ENCODE data around the gene HECTD3. TPM values are rescaled to one million over a fixed set of nuclear protein-coding genes. Genes with fewer than 3 reads are reported as not detected.
"Not testable (repeated sequence)": the region's sequence is repeated elsewhere in the genome, so short reads cannot be mapped to it uniquely, and the experiment has no call there.

Gene HECTD3
- total RNA-seq, 1 experiment from 2014 or later = 16.4 TPM

DNA sequence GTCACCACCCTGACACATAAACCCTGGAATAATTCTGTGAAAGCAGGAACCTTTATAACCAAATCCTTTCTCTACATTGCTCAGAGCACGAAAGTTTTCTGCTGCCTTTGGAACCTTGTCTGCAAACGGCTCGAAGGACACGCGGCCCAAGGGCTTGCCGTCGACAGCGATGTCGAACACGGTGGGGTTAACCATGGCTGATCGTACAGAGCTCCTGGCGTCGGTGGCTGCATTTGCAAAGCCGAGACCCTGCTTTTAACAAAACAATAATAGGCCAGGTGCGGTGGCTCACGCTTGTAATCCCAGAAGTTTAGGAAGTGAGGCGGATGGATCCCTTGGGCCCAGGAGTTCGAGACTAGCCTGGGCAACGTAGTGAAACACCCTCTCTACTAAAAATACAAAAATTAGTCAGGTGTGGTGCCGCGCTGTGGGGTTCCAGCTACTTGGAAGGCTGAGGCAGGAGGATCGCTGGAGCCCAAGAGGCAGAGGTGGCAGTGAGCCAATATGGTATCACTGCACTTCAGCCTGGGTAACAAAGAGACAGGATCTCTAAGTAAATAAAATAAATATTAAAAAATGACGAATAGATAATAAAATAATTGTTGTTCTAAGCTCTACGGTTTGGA lies 22.5 kb downstream of the HECTD3 start:
- Histone ChIP-seq H3K36me3 (peaks cover 3% of the 10 kb centered on the region), H3K27ac (no peak overlapping the region), H3K27me3 (replicated peaks) (no peaks in the 10 kb centered on the region), H3K9me3 (replicated peaks) (no peaks in the 10 kb centered on the region), H3K4me3 (no peak overlapping the region), H3K4me1 (replicated peaks) (peaks cover 12% of the 10 kb centered on the region)
- DNase-seq (ENCODE audit: low read depth in 1 of 2, low spot score in 2 of 2) = no peak

DNA sequence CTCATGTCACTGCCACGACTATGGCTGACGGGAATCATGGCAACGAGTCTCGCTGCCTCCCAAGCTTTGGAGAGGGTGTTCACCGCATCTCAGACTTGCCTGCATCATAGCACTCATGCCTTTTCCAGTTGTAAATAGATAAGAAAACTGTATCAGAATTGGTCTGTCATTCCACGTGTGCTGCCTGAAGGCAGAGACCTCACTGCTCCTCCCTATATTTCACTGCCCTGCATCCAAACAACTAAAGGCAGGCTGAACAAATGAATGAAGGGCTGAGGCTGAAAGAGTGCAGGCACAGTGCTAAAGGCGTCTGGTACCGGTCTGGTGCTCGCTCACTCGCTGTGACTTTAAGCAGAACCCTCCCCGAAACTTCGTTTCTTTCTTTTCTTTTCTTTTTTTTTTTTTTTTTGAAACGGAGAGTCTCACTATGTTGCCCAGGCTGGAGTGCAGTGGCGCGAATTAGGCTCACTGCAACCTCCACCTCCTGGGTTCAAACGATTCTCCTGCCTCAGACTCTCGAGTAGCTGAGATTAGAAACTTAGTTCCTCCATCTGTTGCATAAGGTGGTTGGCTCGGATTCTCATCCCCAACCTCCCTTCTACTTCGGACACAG lies 25.3 kb downstream of the HECTD3 start:
- H3K4me1 ChIP-seq (replicated peaks) = peaks cover 12% of the 10 kb centered on the region

DNA sequence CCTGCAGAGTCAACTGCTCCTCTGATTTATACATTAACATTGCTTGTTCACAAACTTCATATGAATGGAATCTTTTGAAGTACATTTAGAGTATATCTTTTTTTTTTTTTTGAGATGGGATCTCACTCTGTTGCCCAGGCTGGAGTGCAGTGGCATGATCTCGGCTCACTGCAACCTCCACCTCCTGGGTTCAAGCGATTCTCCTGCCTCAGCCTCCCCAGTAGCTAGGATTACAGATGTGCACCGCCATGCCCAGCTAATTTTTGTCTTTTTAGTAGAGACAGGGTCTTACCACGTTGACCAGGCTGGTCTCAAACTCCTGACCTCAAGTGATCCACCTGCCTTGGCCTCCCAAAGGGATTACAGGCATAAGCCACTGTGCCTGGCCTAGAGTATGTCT lies 33.8 kb downstream of the HECTD3 start:
- H3K9me3 ChIP-seq (replicated peaks) = not testable (repeated sequence)
- peaks cover 55% of the 10 kb centered on the region for H3K36me3 ChIP-seq

More for the DNA sequence above, 25.3 kb downstream of the HECTD3 start:
- Histone ChIP-seq H3K4me3 (peak overlapping the region; percentile 84), H3K9me3 (replicated peaks) (no peaks in the 10 kb centered on the region), H3K36me3 (peaks cover 3% of the 10 kb centered on the region), H3K27me3 (replicated peaks) (no peaks in the 10 kb centered on the region), H3K27ac (no peak overlapping the region; the same call in 1 of the 2 replicates)
- DNase-seq (ENCODE audit: low read depth in 1 of 2, low spot score in 2 of 2) = peak in 1 of 2 experiments; percentile 7

DNA sequence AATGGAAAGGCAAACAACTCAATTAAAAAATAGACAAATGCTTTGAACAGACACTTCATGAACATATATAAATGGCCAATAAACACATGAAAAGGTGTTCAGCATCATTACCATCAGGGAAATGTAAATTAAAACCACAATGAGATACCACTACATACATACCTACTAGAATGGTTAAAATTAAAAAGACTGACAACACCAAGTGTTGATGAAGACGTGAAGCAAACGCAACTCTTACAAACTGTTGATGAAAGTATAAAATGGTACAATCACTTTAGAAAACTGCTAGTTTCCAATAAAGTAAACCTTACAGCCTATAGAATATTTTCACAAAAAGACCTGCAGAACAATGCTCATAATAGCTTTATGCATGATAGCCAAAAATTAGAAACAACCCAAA lies 34.9 kb downstream of the HECTD3 start:
- H3K4me3 ChIP-seq = no peak overlapping the region
- H3K36me3 ChIP-seq = peaks cover 63% of the 10 kb centered on the region
- no peak for DNase-seq (ENCODE audit: low read depth in 1 of 2, low spot score in 2 of 2)
- H3K4me1 ChIP-seq (replicated peaks) = no peaks in the 10 kb centered on the region
- H3K9me3 ChIP-seq (replicated peaks) = no peaks in the 10 kb centered on the region
- no peak overlapping the region for H3K27ac ChIP-seq
- no peaks in the 10 kb centered on the region for H3K27me3 ChIP-seq (replicated peaks)

More for the DNA sequence above, 33.8 kb downstream of the HECTD3 start:
- H3K27me3 ChIP-seq (replicated peaks); H3K4me1 ChIP-seq (replicated peaks); H3K4me3 ChIP-seq; H3K27ac ChIP-seq; DNase-seq (ENCODE audit: low read depth in 1 of 2, low spot score in 2 of 2): not testable (repeated sequence)

DNA sequence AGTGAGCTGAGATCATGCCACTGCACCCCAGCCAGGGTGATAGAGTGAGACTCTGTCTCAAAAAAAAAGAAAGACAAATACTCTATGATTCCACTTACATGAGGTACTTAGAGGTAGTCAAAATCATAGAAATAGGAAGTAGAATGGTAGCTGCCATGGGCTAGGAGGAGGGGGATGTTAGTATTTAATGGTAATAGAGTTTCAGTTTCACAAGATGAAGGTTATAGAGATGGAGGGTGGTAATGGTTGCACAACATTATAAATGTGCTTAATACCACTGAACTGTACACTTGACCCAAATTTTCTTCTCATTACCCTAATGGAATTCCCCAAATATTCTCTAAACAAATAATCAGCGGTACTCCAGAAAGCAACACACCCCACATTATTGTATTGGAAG lies 37.5 kb downstream of the HECTD3 start:
- no peak overlapping the region for H3K27ac ChIP-seq
- H3K4me3 ChIP-seq = no peak overlapping the region
- H3K27me3 ChIP-seq (replicated peaks) = no peaks in the 10 kb centered on the region
- peaks cover 59% of the 10 kb centered on the region for H3K36me3 ChIP-seq
- H3K9me3 ChIP-seq (replicated peaks) = no peaks in the 10 kb centered on the region
- DNase-seq (ENCODE audit: low read depth in 1 of 2, low spot score in 2 of 2) = no peak
- peaks cover 18% of the 10 kb centered on the region for H3K4me1 ChIP-seq (replicated peaks)

DNA sequence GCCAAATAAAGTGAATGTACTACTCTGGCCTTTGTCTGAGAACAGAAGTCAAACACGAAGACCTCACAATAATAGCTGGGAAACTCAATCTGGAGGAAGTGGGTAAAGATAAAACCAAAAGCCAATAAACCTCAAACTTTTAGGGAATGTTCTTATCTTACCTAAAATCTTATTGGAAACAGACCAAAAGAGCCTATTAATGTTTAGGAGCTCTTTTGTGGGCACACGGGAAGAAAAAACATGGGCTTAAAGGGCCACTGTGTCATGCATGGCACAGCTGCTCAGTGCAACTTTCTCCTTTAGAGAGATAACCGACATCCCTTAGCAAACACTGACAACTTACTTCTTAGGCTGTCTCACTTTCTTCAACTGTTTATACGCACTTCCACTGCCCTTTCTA lies 40.8 kb downstream of the HECTD3 start:
- H3K9me3 ChIP-seq (replicated peaks) = no peaks in the 10 kb centered on the region
- H3K27me3 ChIP-seq (replicated peaks) = no peaks in the 10 kb centered on the region
- peaks cover 21% of the 10 kb centered on the region for H3K4me1 ChIP-seq (replicated peaks)
- DNase-seq (ENCODE audit: low read depth in 1 of 2, low spot score in 2 of 2) = peak in 1 of 2 experiments; percentile 47
- peaks cover 32% of the 10 kb centered on the region for H3K36me3 ChIP-seq
- H3K4me3 ChIP-seq = no peak overlapping the region
- H3K27ac ChIP-seq = peak overlapping the region; percentile 20; the same call in 1 of the 2 replicates

DNA sequence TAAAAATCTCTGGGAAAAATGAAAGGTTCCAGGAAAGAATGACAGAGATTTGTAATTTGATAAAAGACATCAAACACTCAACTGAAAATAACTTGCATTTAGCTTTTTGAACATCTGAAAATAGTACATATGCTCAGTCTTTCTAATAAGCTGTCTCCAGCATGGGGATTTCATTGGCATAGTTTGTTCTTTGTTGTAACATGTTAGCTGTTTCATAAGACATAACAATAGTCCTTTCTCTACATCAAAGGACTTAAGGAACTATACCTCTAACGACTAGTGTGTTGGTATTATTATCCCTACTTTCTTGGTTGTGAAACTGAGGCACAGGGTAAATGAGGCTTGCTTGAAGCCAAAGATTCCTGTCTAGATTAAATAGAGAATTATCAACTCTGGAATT lies 46.7 kb downstream of the HECTD3 start:
- Histone ChIP-seq H3K9me3 (replicated peaks) (no peaks in the 10 kb centered on the region), H3K36me3 (peaks cover 10% of the 10 kb centered on the region; the same call in 1 of the 2 replicates), H3K4me1 (replicated peaks) (peaks cover 8% of the 10 kb centered on the region; the same call in 1 of the 2 replicates), H3K27ac (no peak overlapping the region), H3K4me3 (no peak overlapping the region), H3K27me3 (replicated peaks) (no peaks in the 10 kb centered on the region)
- no peak for DNase-seq (ENCODE audit: low read depth in 1 of 2, low spot score in 2 of 2)

DNA sequence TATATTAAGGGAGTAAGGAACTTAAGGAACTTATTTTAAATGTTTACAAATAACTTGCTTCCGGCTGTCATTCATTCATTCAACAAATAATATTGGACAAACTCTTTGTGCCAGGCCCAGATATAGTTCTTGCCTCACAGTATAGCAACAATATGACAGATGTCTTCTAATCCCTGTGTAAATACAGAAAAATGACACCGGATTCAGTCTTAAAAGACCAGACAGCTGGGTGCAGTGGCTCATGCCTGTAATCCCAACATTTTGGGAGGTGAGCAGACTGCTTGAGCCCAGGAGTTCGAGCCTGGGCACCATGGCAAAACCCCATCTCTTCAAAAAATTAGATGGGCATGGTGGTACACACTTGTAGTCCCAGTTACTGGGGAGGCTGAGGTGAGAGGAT lies 48.4 kb downstream of the HECTD3 start:
- Histone ChIP-seq H3K27me3 (replicated peaks) (no peaks in the 10 kb centered on the region), H3K4me1 (replicated peaks) (no peaks in the 10 kb centered on the region), H3K27ac (no peak overlapping the region), H3K36me3 (0 out of 2 replicates have a peak, but pooled peaks cover 9% of the 10 kb centered on the region), H3K9me3 (replicated peaks) (no peaks in the 10 kb centered on the region), H3K4me3 (no peak overlapping the region)
- no peak for DNase-seq (ENCODE audit: low read depth in 1 of 2, low spot score in 2 of 2)

DNA sequence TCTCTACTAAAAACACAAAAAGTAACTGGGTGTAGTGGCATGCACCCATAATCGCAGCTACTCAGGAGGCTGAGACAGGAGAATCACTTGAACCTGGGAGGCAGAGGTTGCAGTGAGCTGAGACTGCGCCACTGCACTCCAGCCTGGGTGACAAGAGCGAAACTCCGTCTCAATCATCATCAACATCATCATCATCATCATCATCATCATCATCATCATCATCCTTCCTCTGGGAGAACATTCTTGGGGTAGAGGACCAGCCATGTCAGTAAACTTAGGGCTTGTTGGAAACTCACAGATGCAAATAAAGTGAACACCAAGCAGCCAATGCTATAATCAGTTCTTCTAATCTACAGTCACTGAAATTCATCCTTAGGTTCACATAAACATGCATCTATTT lies 49.1 kb downstream of the HECTD3 start:
- not testable (repeated sequence) for DNase-seq (ENCODE audit: low read depth in 1 of 2, low spot score in 2 of 2); H3K4me3 ChIP-seq; H3K27ac ChIP-seq; H3K27me3 ChIP-seq (replicated peaks); H3K4me1 ChIP-seq (replicated peaks); H3K9me3 ChIP-seq (replicated peaks); H3K36me3 ChIP-seq

DNA sequence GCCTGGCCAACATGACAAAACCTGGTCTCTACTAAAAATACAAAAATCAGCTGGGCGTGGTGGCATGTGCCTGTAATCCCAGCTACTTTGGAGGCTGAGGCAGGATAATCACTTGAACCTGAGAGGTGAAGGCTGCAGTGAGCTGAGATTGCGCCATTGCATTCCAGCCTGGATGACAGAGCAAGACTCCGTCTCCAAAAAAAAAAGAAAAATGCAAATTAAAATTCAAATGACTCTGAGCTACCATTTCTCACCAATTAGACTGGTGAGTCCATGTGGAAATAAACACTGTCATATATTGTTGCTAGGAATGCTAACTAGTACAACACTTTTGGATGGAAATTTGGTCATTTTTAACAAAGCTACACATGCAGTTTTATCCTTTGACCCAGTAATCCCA lies 53.6 kb downstream of the HECTD3 start:
- not testable (repeated sequence) for H3K27ac ChIP-seq; H3K9me3 ChIP-seq (replicated peaks); H3K4me3 ChIP-seq; H3K27me3 ChIP-seq (replicated peaks); H3K4me1 ChIP-seq (replicated peaks); DNase-seq (ENCODE audit: low read depth in 1 of 2, low spot score in 2 of 2); H3K36me3 ChIP-seq

DNA sequence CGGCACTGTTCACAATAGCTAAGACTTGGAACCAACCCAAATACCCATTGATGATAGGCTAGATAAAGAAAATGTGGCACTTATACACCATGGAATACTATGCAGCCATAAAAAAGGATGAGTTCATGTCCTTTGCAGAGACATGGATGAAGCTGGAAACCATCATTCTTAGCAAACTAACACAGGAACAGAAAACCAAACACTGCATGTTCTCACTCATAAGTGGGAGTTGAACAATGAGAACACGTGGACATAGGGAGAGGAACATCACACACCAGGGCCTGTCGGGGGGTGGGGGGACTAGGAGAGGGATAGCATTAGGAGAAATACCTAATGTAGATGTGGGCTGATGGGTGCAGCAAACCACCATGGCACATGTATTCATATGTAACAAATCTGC lies 55.0 kb downstream of the HECTD3 start:
- not testable (repeated sequence) for H3K36me3 ChIP-seq; H3K27ac ChIP-seq; DNase-seq (ENCODE audit: low read depth in 1 of 2, low spot score in 2 of 2); H3K4me3 ChIP-seq; H3K27me3 ChIP-seq (replicated peaks); H3K4me1 ChIP-seq (replicated peaks); H3K9me3 ChIP-seq (replicated peaks)

Other genes with a start within 250 kb of the HECTD3 start
- gene RPS8, start 235.8 kb downstream of the HECTD3 start, total RNA-seq (2014; rRNA removed; shearing (Covaris generic)) = 1,737 and 1,982 TPM in 2 replicates
- not detected in 2 replicates for gene BEST4, start 223.2 kb downstream of the HECTD3 start, total RNA-seq (2014; rRNA removed; shearing (Covaris generic))
- gene PLK3, start 210.9 kb downstream of the HECTD3 start, total RNA-seq (2014; rRNA removed; shearing (Covaris generic)) = 7.0 and 9.6 TPM in 2 replicates
- gene DYNLT4, start 204.0 kb downstream of the HECTD3 start, total RNA-seq (2014; rRNA removed; shearing (Covaris generic)) = not detected in 2 replicates
- 0.81 and 4.0 TPM in 2 replicates for gene BTBD19, start 202.8 kb downstream of the HECTD3 start, total RNA-seq (2014; rRNA removed; shearing (Covaris generic))
- 1.0 and 1.5 TPM in 2 replicates for gene PTCH2, start 168.1 kb downstream of the HECTD3 start, total RNA-seq (2014; rRNA removed; shearing (Covaris generic))
- gene EIF2B3, start 24.7 kb downstream of the HECTD3 start, total RNA-seq (2014; rRNA removed; shearing (Covaris generic)) = 66.5 and 67.4 TPM in 2 replicates
- gene UROD, start 930 bp upstream of the HECTD3 start, total RNA-seq (2014; rRNA removed; shearing (Covaris generic)) = 91.3 and 114 TPM in 2 replicates
- 0.03 TPM in 1 of 2 replicates, not detected in the other for gene ZSWIM5, start 195.3 kb upstream of the HECTD3 start, total RNA-seq (2014; rRNA removed; shearing (Covaris generic))